ENCODE data around the gene GABBR2.
"Not testable (repeated sequence)": the region's sequence is repeated elsewhere in the genome, so short reads cannot be mapped to it uniquely, and the experiment has no call there.

Gene GABBR2

DNA sequence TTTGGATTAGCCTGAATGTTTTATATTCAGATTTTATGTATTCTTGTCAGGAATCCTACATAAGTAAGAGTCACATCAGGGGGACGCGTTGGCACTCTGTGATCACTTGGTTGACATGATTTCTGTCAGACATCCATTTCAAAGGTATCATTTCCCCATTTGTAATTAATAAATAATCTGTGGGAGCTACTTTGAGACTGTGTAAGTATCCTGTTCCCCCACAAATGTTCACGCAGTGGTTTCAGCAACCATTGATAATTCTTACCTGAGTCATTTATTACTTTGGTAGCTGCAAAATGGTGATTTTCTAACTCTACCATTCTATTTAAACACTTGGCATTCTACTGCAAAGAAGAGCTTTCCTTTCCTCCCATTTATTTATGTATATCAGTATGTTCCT is 396.4 kb downstream of the GABBR2 start:
- DNase-seq: no peak

- DNase-seq: no peak
Measured at GRCh38 chr9:98311541-98311940, 397.2 kb downstream of the GABBR2 start.

DNA sequence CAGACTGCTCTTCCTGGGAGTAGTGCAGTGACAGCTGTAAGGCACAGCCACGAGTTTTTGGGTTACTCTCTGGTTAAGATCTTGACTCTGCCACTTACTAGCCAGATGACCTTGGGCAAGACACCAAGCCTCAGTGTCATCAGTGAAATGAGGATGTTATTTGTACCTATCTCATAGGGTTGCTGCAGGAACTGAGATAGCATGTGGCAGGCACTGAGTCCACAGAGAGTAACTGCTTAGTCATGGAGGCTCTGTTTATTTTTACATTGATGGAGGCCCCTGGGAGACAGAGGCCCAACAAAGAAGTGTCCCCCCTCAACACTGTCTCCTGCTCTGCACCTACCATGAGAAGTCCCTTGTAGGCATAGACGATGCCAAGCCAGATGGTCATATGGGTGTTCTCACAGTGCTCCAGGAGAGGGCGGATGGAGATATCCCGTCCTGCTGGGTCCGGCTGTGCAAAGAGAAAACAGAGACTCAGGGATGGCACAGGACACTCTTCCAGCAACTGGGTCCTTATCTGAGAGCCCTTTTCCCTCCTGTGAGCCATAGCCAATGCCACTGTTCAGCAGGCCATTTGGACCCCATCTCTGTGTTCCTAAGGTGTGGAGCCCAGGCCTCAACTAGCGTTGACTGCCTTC is 397.9 kb downstream of the GABBR2 start:
- DNase-seq: no peak

DNA sequence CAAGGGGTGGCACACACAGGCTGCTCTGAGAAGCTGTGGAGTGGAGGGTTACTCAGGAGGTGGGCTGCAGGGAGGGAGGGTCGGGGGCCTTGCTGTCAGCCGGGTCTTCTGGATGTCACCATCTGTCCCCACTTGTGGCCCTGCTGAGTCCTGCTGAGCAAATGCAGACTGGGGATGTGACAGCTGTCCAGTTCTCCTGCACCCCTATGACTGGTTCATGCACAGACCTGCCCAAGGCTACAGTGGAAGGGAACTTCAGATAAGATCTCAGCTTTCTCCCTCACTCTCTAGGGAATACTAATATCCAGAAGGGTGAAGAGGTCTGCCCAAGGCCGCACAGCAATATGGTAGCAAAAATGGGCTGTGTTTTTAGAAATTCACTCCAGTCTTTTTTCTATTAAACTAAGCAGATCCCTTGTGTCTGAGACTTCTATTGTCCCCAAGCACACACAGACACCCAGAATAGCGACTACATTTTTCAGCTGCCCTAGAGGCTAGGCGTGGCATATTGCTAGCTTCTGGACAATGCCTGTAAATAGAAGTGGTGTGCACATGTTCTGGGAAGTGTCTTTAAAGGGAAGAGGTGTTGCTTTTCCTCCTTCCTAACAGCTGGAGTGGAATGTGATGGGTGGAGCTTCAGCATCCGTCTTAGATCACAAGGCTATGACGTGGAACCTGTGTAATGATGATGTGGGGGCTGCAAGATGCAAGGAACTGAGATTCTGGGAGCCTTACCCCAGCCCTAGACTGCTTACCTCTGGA is 402.2 kb downstream of the GABBR2 start:
- DNase-seq: no peak

DNA sequence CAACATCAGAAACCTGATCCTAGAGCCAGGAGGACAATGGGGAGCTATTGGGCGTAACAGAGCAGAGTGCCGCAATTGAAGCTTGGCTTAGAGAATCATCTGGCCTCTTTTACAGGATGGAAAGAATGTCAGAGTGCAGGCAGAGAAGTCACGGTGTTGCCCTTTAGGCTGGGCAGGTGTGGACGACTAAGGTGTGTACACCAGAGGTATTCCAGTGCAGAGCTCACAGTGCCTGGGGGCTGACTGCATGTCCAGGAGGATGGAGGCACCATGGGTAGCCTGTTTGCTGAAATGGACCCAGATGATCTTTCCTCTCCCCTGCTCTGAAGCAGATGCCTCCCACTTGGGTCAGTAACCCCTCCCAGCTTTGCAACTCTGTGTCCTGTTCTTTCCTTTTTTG is 404.4 kb downstream of the GABBR2 start:
- no peak for DNase-seq

GRCh38 chr9:98303633-98304125 is 405.1 kb downstream of the GABBR2 start:
- no peak for DNase-seq

DNA sequence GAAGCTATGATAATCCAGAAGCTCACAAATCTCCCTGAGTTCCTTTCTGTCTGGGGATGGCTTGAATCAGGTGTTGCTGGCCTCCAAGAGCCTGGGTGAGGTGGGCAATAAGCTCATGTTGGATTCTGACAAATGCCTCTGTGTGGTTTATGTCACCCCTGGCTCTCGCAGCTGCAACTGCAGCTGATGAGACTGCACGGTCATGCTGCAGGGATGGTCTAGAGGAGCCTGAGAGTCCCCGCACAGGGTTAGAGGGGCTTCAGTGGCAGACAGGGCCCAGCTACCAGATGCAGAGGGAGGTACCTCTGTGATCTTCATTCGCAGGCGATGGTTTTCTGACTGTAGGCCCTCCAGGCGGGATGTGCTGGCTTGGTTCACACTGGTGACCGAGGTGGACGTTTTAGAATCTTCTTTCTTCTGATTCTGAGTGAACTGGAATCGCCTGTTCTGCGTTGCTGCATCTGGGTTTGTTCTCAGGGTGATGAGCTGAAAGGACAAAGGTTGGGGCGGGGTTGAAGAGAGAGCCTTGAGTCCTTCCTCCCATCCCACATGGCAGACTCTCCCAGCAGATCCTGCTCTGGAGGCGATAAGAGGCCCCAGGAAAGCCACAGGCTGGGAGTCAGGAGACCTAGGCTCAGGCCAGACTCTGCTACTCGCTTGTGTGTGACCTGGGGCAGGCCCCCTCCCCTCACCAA is 405.6 kb downstream of the GABBR2 start:
- DNase-seq: no peak

GRCh38 chr9:98302150-98302549 is 406.6 kb downstream of the GABBR2 start:
- no peak for DNase-seq

GRCh38 chr9:98300611-98301010 is 408.1 kb downstream of the GABBR2 start:
- DNase-seq: no peak

DNA sequence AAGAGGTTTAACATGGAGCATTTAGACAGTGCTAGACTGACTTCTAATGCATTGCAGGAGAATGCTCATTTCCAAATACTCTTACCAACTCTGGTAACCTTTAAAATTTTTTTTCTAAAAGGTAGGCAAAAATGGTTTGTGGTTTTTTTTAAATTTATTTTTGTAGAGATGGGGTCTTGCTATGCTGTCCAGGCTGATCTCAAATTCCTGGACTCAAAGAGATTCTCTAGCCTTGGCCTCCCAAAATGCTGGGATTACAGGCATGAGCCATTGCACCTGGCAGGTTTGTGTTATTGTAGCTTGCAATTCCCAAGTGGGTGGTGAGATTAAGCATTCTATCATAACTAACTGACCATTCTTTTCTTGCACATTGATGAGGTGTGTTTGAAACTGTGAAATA is 410.3 kb downstream of the GABBR2 start:
- DNase-seq: no peak

- DNase-seq: no peak
Measured at GRCh38 chr9:98295824-98296223, 412.9 kb downstream of the GABBR2 start.

DNA sequence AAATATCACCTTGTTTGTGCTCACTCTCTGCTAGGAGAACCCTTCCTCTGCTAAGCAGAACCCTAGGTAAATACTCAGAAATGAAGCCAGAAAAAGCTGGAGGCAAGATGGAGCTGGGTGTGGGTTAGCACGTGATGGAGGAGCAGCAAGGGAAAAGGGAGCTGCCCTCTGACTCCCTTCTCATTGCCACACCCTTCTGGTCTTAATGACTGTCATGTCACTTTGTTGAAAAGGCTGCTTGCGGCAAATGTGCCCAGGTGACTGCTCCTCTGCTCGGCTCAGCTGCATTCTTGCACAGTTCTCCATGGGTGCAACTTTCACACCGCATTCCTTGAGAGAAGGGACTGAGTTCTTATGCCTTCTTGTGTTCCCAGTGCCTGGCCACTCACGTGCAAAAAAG is 416.9 kb downstream of the GABBR2 start:
- no peak for DNase-seq

- no peak for DNase-seq
Measured at GRCh38 chr9:98290411-98290810, 418.3 kb downstream of the GABBR2 start.

DNA sequence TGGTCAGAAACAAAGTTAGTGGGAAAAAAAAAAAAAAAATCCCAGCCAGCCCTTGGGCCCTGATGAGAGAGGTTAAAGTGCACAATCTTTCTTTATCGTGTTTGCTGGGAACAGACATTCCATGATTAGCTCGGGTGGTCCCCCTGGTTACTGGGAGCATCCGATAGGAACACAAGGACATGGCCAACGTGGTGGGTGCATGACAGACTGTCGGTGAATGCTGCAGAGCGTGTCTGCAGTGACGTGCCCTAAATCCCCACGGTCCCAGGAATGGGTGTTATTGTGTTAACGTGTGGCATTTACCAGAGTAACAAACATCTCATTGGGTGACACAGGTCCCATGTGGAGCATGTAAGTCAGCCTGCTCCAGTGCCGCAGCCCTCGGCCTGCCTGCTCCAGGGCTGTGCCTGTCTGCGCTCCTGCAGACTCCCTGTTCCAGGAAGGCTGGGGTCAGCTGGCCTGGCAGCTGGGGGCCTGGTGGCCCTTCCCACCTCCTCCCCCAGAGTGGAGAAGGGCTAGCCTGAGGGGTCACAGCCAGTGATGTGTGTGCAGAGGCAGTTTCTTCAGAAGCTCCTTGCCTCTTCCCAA is 419.0 kb downstream of the GABBR2 start:
- DNase-seq: no peak

DNA sequence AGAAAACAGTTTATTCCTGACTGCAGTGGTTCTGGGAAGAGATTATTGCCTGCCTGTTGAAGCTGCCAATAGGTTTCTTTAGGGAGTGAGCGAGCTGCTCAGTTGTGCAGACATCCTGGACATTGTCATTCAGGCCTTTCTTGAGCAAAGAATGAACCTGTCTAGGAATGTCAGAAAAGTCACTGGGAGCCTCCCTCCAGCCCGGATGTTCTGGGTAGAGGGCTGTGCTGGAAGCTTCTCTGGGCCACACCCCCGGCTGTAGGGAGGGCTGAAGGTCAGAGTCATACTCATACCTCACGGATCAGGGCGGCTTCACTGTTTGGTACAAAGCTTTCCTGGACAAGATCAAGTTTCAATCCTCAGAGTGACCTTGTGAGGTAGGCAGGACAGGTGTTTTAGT is 419.9 kb downstream of the GABBR2 start:
- DNase-seq: no peak

- no peak for DNase-seq
Measured at GRCh38 chr9:98287384-98287783, 421.4 kb downstream of the GABBR2 start.

- DNase-seq: no peak
Measured at GRCh38 chr9:98285446-98285845, 423.3 kb downstream of the GABBR2 start.

DNA sequence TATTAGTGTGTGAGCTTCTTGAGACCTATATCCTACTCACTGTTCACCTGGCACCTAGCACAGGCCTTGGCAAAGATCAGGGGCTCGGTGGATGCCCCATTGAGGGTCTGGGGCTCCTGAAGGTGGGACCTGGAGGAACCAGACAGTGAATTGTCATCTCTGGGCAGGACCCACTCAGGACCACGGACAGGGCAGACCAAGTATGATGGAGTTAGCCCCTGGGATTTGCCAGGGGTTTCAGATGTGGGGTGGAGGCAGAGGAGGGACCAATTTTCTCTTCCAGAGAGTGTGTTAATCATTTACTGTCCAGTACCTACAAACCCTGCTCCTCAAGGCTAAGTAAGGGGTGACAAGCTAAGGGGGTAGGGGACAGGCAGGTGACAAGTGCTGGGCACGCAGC is 424.0 kb downstream of the GABBR2 start:
- DNase-seq: no peak

- DNase-seq: not testable (repeated sequence)
Measured at GRCh38 chr9:98283143-98283542, 425.6 kb downstream of the GABBR2 start.

- no peak for DNase-seq
Measured at GRCh38 chr9:98281281-98281680, 427.5 kb downstream of the GABBR2 start.

- DNase-seq: no peak
Measured at GRCh38 chr9:98280574-98280973, 428.2 kb downstream of the GABBR2 start.

DNA sequence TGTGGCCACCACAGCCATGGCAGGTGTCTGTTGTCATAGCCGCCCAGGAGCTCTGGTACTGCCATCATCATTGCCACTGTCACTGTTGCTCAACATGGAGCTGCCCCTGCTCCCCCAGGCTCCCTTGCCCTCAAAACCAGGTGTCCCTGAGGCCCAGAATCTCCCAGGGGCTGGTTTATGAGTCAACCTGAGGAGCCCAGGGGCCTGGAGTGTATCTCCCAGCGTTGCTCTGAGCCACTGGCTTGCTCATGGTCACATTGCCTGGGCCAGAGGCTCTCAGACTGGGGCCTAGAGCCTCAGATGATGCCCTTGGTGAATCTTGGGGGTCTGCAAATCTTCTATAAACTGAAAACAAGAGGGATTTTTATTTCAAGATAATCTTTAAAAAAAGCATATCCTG is 428.6 kb downstream of the GABBR2 start:
- no peak for DNase-seq

GRCh38 chr9:98276907-98277469 is 431.7 kb downstream of the GABBR2 start:
- DNase-seq: no peak
